Endothelial cell (in vitro differentiated cells): ENCODE measurements around the gene SLC6A11. TPM values are rescaled to one million over a fixed set of nuclear protein-coding genes. Genes with fewer than 3 reads are reported as not detected.

Experiments used
- DNase-seq: peaks from one replicate; pipeline ENCODE4 v3.0.0; 2021; ENCODE audit warnings: low spot score
- H3K27ac Mint-ChIP-seq: one replicate; pipeline ENCODE4 v1.8.0; 2021; ENCODE audit warnings: mixed read lengths, inconsistent platforms; ENCODE audit not compliant: unreplicated experiment
- H3K27me3 Mint-ChIP-seq: one replicate; pipeline ENCODE4 v1.8.0; 2021; ENCODE audit warnings: mild to moderate bottlenecking, moderate library complexity, mixed read lengths, inconsistent platforms; ENCODE audit not compliant: unreplicated experiment
- H3K36me3 Mint-ChIP-seq: one replicate; pipeline ENCODE4 v1.8.0; 2021; ENCODE audit warnings: mild to moderate bottlenecking, low read depth, mixed read lengths, inconsistent platforms; ENCODE audit not compliant: unreplicated experiment
- H3K4me1 Mint-ChIP-seq: one replicate; pipeline ENCODE4 v1.8.0; 2021; ENCODE audit warnings: mild to moderate bottlenecking, mixed read lengths, inconsistent platforms; ENCODE audit not compliant: unreplicated experiment
- H3K4me3 Mint-ChIP-seq: one replicate; pipeline ENCODE4 v1.8.0; 2021; ENCODE audit warnings: mild to moderate bottlenecking, mixed read lengths, inconsistent platforms; ENCODE audit not compliant: unreplicated experiment
- H3K9me3 Mint-ChIP-seq: one replicate; pipeline ENCODE4 v1.8.0; 2021; ENCODE audit warnings: mixed read lengths, inconsistent platforms; ENCODE audit not compliant: unreplicated experiment
- total RNA-seq: library from RNA; stranded (reverse); fragmentation: NEBNext Ultra II Directional; extraction: Animal tissue kit (Norgen Biotek cat#: 25700); gene quantifications from one replicate; pipeline ENCODE4 v1.2.1, GENCODE V29; 2021; ENCODE audit not compliant: unreplicated experiment
- TF ChIP-seq, protein P1 (sequence below): fragments of 200-600 bp; sonication (generic); IDR thresholded peaks from one replicate; pipeline ENCODE4 v1.5.0; 2021; ENCODE audit warnings: antibody characterized with exemption; ENCODE audit not compliant: unreplicated experiment

The SLC6A11 gene
- total RNA-seq, 1 donor from 2014 or later = 0.15 TPM

DNA sequence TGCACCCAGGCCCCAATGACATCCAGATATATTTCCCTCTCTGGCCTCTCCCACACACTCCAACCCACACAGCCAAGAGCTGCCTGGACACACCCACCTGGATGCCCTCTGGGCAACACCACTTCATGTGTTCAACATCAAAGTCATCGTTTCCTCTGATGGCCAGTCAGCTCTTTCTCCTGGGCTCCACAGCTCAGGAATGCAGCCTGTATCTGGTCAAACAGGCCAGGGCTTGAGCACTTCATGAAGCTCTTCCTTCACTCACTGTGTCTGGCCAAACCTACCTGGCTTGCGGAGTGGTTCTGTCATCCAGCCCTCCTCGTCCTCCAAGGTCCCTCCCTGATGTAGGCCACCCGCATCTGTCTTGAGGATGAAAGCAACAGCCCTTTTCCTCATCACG lies 35.8 kb upstream of the SLC6A11 start:
- no peak for DNase-seq
- TF ChIP-seq, protein P1, sequence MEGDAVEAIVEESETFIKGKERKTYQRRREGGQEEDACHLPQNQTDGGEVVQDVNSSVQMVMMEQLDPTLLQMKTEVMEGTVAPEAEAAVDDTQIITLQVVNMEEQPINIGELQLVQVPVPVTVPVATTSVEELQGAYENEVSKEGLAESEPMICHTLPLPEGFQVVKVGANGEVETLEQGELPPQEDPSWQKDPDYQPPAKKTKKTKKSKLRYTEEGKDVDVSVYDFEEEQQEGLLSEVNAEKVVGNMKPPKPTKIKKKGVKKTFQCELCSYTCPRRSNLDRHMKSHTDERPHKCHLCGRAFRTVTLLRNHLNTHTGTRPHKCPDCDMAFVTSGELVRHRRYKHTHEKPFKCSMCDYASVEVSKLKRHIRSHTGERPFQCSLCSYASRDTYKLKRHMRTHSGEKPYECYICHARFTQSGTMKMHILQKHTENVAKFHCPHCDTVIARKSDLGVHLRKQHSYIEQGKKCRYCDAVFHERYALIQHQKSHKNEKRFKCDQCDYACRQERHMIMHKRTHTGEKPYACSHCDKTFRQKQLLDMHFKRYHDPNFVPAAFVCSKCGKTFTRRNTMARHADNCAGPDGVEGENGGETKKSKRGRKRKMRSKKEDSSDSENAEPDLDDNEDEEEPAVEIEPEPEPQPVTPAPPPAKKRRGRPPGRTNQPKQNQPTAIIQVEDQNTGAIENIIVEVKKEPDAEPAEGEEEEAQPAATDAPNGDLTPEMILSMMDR = no peak
- Mint-ChIP-seq H3K27ac (no peak overlapping the region), H3K27me3 (peaks cover 3% of the 10 kb centered on the region), H3K36me3 (no peaks in the 10 kb centered on the region), H3K9me3 (no peaks in the 10 kb centered on the region), H3K4me1 (peaks cover 15% of the 10 kb centered on the region), H3K4me3 (no peak overlapping the region)

DNA sequence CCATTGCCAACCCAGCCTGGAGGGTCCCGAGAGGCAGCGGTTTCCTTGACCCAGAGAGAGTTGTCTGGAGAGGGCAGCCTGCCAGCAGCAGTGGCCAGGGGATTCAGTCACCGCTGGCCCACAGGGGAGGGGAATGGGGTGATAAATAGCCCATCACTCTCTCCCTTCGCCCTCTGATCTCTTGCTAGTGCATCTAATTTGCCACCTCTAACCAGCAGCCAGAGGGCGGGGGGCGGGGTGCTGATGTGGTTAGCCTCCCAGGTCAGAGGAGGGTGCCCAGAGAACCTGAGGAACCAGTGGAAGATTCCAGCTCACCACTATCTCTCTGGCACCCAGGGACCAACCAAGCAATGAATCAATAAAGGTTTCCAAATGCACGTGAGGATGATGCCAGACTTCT lies 35.1 kb upstream of the SLC6A11 start:
- Mint-ChIP-seq H3K27ac (no peak overlapping the region), H3K36me3 (no peaks in the 10 kb centered on the region), H3K9me3 (no peaks in the 10 kb centered on the region), H3K4me3 (no peak overlapping the region), H3K27me3 (peaks cover 3% of the 10 kb centered on the region), H3K4me1 (peaks cover 16% of the 10 kb centered on the region)
- DNase-seq = no peak
- TF ChIP-seq, protein P1 = no peak

DNA sequence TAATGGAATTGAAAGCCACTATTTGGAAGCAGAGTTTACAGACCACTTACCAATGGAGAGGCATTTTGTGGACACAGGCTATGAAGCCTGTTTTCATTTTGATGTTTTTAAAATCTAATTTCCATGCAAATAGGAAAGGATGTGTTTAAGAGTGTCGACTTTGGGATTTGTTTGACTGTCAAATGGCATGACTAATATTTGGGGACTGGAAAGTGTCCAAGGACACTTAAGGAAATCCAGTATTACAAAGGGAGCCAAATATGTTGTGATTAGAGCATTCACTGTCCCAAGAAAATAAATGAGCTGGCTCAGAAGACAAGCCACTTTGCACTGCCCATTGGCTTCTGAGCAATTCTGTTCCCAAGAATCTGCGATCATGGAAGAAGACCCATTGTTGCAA lies 34.0 kb upstream of the SLC6A11 start:
- DNase-seq = no peak
- peaks cover 16% of the 10 kb centered on the region for H3K4me1 Mint-ChIP-seq
- H3K36me3 Mint-ChIP-seq = no peaks in the 10 kb centered on the region
- H3K27me3 Mint-ChIP-seq = peaks cover 3% of the 10 kb centered on the region
- no peak overlapping the region for H3K27ac Mint-ChIP-seq
- no peaks in the 10 kb centered on the region for H3K9me3 Mint-ChIP-seq
- TF ChIP-seq, protein P1 = no peak
- H3K4me3 Mint-ChIP-seq = no peak overlapping the region

DNA sequence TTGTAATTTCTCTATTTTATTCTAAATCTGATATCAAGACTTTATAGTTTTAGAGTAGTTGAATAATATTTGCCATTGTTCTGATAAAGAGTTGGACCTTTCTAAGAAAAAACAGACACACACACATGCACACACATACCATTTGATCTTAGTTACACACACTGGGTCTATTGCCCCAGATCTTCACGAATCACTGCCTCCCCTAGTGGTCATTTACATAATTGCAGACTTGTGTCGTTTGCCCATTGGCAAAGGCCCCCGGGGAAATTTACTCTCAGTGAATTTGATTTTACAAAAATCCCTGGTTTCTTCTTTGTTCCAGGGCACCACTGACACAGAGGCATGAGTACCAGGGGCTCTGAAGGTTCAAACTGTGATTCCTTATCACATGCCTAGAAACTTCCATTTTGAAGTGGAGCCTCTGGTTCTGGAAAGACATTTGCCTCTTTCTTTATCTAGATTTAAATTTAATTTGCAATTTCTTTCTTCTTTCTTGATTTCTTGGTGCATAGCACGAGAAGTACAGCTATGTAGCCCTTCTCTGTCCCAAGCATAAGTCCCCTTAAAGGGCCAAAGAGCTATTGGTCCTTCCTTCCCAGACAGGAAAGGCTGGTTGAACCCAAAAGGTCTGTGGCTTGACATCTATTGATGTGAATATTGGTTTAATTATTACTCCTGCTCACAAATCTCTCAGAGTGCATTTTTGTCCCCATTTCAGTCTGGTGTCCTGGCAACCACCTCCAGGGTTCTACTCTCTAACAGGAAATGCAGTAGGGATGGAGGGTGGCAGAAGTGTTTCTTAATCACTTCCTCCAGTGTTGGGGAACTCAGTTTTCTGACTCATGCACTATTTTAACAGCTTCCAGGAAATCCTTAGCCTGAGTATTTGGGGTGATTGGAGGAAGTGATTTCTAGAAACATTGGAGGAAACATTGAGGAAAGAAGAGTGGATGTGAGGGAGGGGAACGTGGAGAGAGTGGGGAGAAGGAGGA lies 32.4 kb upstream of the SLC6A11 start:
- peak; percentile 57 for DNase-seq

More for the DNA sequence above, 32.4 kb upstream of the SLC6A11 start:
- H3K4me1 Mint-ChIP-seq = peaks cover 16% of the 10 kb centered on the region
- TF ChIP-seq, protein P1 = peak; percentile 97
- H3K27ac Mint-ChIP-seq = peak overlapping the region; percentile 57
- peaks cover 3% of the 10 kb centered on the region for H3K27me3 Mint-ChIP-seq
- no peaks in the 10 kb centered on the region for H3K36me3 Mint-ChIP-seq
- no peaks in the 10 kb centered on the region for H3K9me3 Mint-ChIP-seq
- no peak overlapping the region for H3K4me3 Mint-ChIP-seq
